SK-N-SH (cell line): ENCODE results near the gene ZEB2. TPM values are rescaled to one million over a fixed set of nuclear protein-coding genes. Genes with fewer than 3 reads are reported as not detected.
A peak's percentile ranks its signal among the peaks of the same experiment; 100 is the strongest.

Experiments
- CTCF ChIA-PET: fragments of 300-600, 350-600 bp; formaldehyde crosslinking; extraction: SDS; loops from one replicate; lab custom pipeline; 2021; lab: Yijun Ruan, JAX
- POLR2A ChIA-PET: fragments of 350-600 bp; sonication (Branson Sonifier 250); formaldehyde crosslinking; extraction: SDS; loops from one replicate; lab custom pipeline; 2020; ENCODE audit warnings: antibody characterized with exemption, inconsistent platforms; lab: Yijun Ruan, JAX
- DNase-seq: peaks from one replicate; pipeline ENCODE4 v3.0.0; 2012
- H2AFZ ChIP-seq: fragments of 200-600 bp; sonication (generic); 2 replicates; pipeline ENCODE4 v1.8.1; 2016; ENCODE audit warnings: antibody characterized with exemption, mild to moderate bottlenecking, low read depth
- H3F3A ChIP-seq: fragments of 200-600 bp; sonication (generic); replicated peaks from 2 replicates; pipeline ENCODE3; 2016; ENCODE audit warnings: antibody characterized with exemption, mild to moderate bottlenecking; ENCODE audit not compliant: insufficient read depth
- H3K27ac ChIP-seq, 2 experiments: fragments of 200-500 bp in 1 of 2; fragments of 200-600 bp in 1 of 2; sonication (Bioruptor generic) in 1 of 2; sonication (generic), shearing (Covaris generic) in 1 of 2; 2 replicates each; pipeline versions ENCODE4 v1.5.1 to v1.6.1; 2014 to 2016; ENCODE audit warnings: low read depth in 2 of 2, inconsistent platforms in 1 of 2, low read length in 1 of 2, mild to moderate bottlenecking in 1 of 2, mixed read lengths in 1 of 2
- H3K27me3 ChIP-seq: fragments of 200-600 bp; sonication (generic), shearing (Covaris generic); 2 replicates; pipeline ENCODE4 v1.6.1; 2016; ENCODE audit warnings: mixed run types; ENCODE audit not compliant: insufficient read depth
- H3K36me3 ChIP-seq, 2 experiments: fragments of 200-500 bp in 1 of 2; fragments of 200-600 bp in 1 of 2; sonication (Bioruptor generic) in 1 of 2; sonication (generic) in 1 of 2; replicated peaks in 1 of 2; 2 replicates each; pipeline versions ENCODE3 to v1.5.1; 2014 to 2016; ENCODE audit warnings: low read length in 1 of 2, mild to moderate bottlenecking in 1 of 2; ENCODE audit not compliant: insufficient read depth in 2 of 2, control insufficient read depth in 1 of 2
- H3K4me1 ChIP-seq, 2 experiments: fragments of 200-500 bp in 1 of 2; fragments of 200-600 bp in 1 of 2; sonication (Bioruptor generic) in 1 of 2; sonication (generic), shearing (Covaris generic) in 1 of 2; 2 replicates each; pipeline versions ENCODE4 v1.5.1 to v1.6.1; 2014 to 2016; ENCODE audit warnings: low read depth in 1 of 2, low read length in 1 of 2, mixed run types in 1 of 2; ENCODE audit not compliant: insufficient read depth in 2 of 2, control insufficient read depth in 1 of 2
- H3K4me2 ChIP-seq: fragments of 200-600 bp; sonication (generic), shearing (Covaris generic); 2 replicates; pipeline ENCODE4 v1.6.1; 2017; ENCODE audit warnings: mixed run types
- H3K4me3 ChIP-seq, 2 experiments: fragments of 200-500 bp in 1 of 2; fragments of 200-600 bp in 1 of 2; sonication (Bioruptor generic) in 1 of 2; sonication (generic), shearing (Covaris generic) in 1 of 2; 2 replicates each; pipeline versions ENCODE4 v1.5.1 to v1.8.1; 2014 to 2016; ENCODE audit warnings: low read depth in 2 of 2, inconsistent platforms in 1 of 2, low read length in 1 of 2, mild to moderate bottlenecking in 1 of 2, mixed read lengths in 1 of 2, moderate library complexity in 1 of 2
- H3K79me2 ChIP-seq: fragments of 200-600 bp; sonication (generic); 2 replicates; pipeline ENCODE4 v1.8.1; 2017; ENCODE audit warnings: mild to moderate bottlenecking; ENCODE audit not compliant: insufficient read depth
- H3K9ac ChIP-seq: fragments of 200-600 bp; sonication (generic); 2 replicates; pipeline ENCODE4 v1.6.1; 2017; ENCODE audit warnings: mixed run types
- H3K9me2 ChIP-seq: fragments of 200-600 bp; sonication (generic); 2 replicates; pipeline ENCODE4 v1.6.1; 2017; ENCODE audit warnings: mixed run types
- H3K9me3 ChIP-seq: fragments of 200-600 bp; sonication (generic); 2 replicates; pipeline ENCODE4 v1.6.1; 2017; ENCODE audit warnings: mixed run types, mild to moderate bottlenecking, moderate library complexity
- H4K20me1 ChIP-seq: fragments of 200-600 bp; sonication (generic); 2 replicates; pipeline ENCODE4 v1.6.1; 2017; ENCODE audit warnings: mild to moderate bottlenecking, mixed run types; ENCODE audit not compliant: insufficient read depth
- CTCF ChIP-seq: fragments of 200-600 bp; sonication (generic); IDR thresholded peaks from 2 replicates; pipeline ENCODE4 v1.6.1; 2017; ENCODE audit warnings: antibody characterized with exemption, mild to moderate bottlenecking, moderate library complexity
- EP300 ChIP-seq, 2 experiments: IDR thresholded peaks; 2 replicates each; pipeline versions ENCODE4 v1.4.0 to v1.6.1; 2012; ENCODE audit warnings: borderline replicate concordance in 1 of 2, low read depth in 1 of 2, low read length in 1 of 2
- FOSL2 ChIP-seq: IDR thresholded peaks from 2 replicates; pipeline ENCODE4 v1.4.0; 2012; ENCODE audit warnings: low read depth, mild to moderate bottlenecking, moderate library complexity, borderline replicate concordance
- FOXJ3 ChIP-seq: sonication (generic); formaldehyde crosslinking; IDR thresholded peaks from 2 replicates; pipeline ENCODE4 v1.5.1; 2020; ENCODE audit warnings: mild to moderate bottlenecking, missing genetic modification reagents
- GABPA ChIP-seq: IDR thresholded peaks from 2 replicates; pipeline ENCODE4 v1.4.0; 2012; ENCODE audit warnings: low read depth, mild to moderate bottlenecking
- GATA2 ChIP-seq: sonication (generic); formaldehyde crosslinking; IDR thresholded peaks from 2 replicates; pipeline ENCODE4 v1.5.0; 2020; ENCODE audit warnings: mild to moderate bottlenecking, missing genetic modification reagents
- JUND ChIP-seq: IDR thresholded peaks from 2 replicates; pipeline ENCODE4 v1.4.0; 2012
- MAX ChIP-seq: IDR thresholded peaks from 2 replicates; pipeline ENCODE4 v1.4.0; 2012; ENCODE audit warnings: low read depth
- MXI1 ChIP-seq: IDR thresholded peaks from 2 replicates; pipeline ENCODE4 v1.6.1; 2012; ENCODE audit warnings: mild to moderate bottlenecking, low read depth, low read length, improper control_type of control experiment
- NFIC ChIP-seq: IDR thresholded peaks from 2 replicates; pipeline ENCODE4 v1.4.0; 2012; ENCODE audit warnings: borderline replicate concordance
- PBX3 ChIP-seq: IDR thresholded peaks from 2 replicates; pipeline ENCODE4; 2012
- REST ChIP-seq: IDR thresholded peaks from 2 replicates; pipeline ENCODE4 v1.6.1; 2012; ENCODE audit warnings: mild to moderate bottlenecking, low read depth, low read length, moderate library complexity
- RXRA ChIP-seq: IDR thresholded peaks from 2 replicates; pipeline ENCODE4 v1.4.0; 2012; ENCODE audit warnings: low read depth, mild to moderate bottlenecking, borderline replicate concordance
- SMC3 ChIP-seq: IDR thresholded peaks from 2 replicates; pipeline ENCODE4 v1.6.1; 2012; ENCODE audit warnings: low read depth, low read length, improper control_type of control experiment
- YY1 ChIP-seq: IDR thresholded peaks from 2 replicates; pipeline ENCODE4 v1.4.0; 2012; ENCODE audit warnings: low read depth, mild to moderate bottlenecking
- WGBS: methylation state at CpG from one replicate; pipeline ENCODE4 v1.1.6; 2017; ENCODE audit warnings: low lambda C conversion rate; 5-methylcytosine and 5-hydroxymethylcytosine counted together
- polyA plus RNA-seq, 3 experiments: library from polyadenylated mRNA; depleted of rRNA; stranded (reverse); fragments of >200 nt; gene quantifications; 2 replicates each; pipeline ENCODE4 v1.2.3, GENCODE V29; 2012

Gene ZEB2
- polyA plus RNA-seq, 1 of the 3 experiments (the other 2 are of a cell fraction) = 16.3 TPM

GRCh38 chr2:144514616-144515091 lies 5.3 kb downstream of the ZEB2 start:
- CTCF ChIA-PET = interaction anchor here (1.1 kb wide), 1 partner anchor 9 kb away, joined by 3 read pairs; no protein-coding TSS in a partner anchor
- peak overlapping the region; percentile 94 for H3K4me2 ChIP-seq
- no peaks in the 10 kb centered on the region for H3K9me3 ChIP-seq
- H4K20me1 ChIP-seq = peaks cover 33% of the 10 kb centered on the region
- H3F3A ChIP-seq = peaks cover 3% of the 10 kb centered on the region
- H3K27ac ChIP-seq = peak overlapping the region; percentile 95 to 97
- no peak for TF ChIP-seq JUND
- TF ChIP-seq NFIC = no peak
- TF ChIP-seq EP300 (IDR thresholded peaks at IDR 0.05; ENCODE audit: borderline replicate concordance in 1 of 2, low read depth in 1 of 2, low read length in 1 of 2) = no peak
- TF ChIP-seq PBX3 = no peak
- TF ChIP-seq MXI1 = no peak
- TF ChIP-seq CTCF = no peak
- no peak for TF ChIP-seq FOXJ3
- TF ChIP-seq MAX = no peak
- no peak for TF ChIP-seq RXRA
- no peak for TF ChIP-seq YY1
- no peak for TF ChIP-seq GABPA
- no peak for TF ChIP-seq SMC3
- TF ChIP-seq REST = no peak
- no peak for TF ChIP-seq GATA2
- TF ChIP-seq FOSL2 = no peak
- peak overlapping the region; percentile 97; the same call in 1 of the 2 replicates for H3K9ac ChIP-seq
- 76% methylated on average over 3 of the region's 6 CpGs for WGBS
- H3K36me3 ChIP-seq = peaks cover 0 to 10% of the 10 kb centered on the region in 2 experiments
- no peaks in the 10 kb centered on the region for H3K9me2 ChIP-seq
- H3K79me2 ChIP-seq = peaks cover 96% of the 10 kb centered on the region
- no peaks in the 10 kb centered on the region for H3K27me3 ChIP-seq
- POLR2A ChIA-PET = no interaction called here
- H3K4me1 ChIP-seq = peaks cover 31 to 34% of the 10 kb centered on the region in 2 experiments; a peak in 3 of 4 replicates
- peak overlapping the region; percentile 83 to 97 for H3K4me3 ChIP-seq
- no peak for DNase-seq
- H2AFZ ChIP-seq = no peak overlapping the region
